HG02852 (cell line): ENCODE measurements around the gene MACROD2.
"Not testable (repeated sequence)": the region's sequence is repeated elsewhere in the genome, so short reads cannot be mapped to it uniquely, and the experiment has no call there.

Experiments
- ATAC-seq: cut with Tn5 transposase; IDR thresholded peaks from one replicate; pipeline ENCODE4 v1.9.1; 2021; ENCODE audit warnings: mild to moderate bottlenecking, moderate library complexity; ENCODE audit not compliant: unreplicated experiment

MACROD2 gene

GRCh38 chr20:14963262-14963663 is 967.9 kb downstream of the MACROD2 start:
- ATAC-seq = no peak

- no peak for ATAC-seq
Measured at GRCh38 chr20:14966203-14966602, 970.9 kb downstream of the MACROD2 start.

GRCh38 chr20:14966808-14967207 is 971.5 kb downstream of the MACROD2 start:
- ATAC-seq = no peak

GRCh38 chr20:14972256-14972655 is 976.9 kb downstream of the MACROD2 start:
- no peak for ATAC-seq

GRCh38 chr20:14972690-14973089 is 977.4 kb downstream of the MACROD2 start:
- ATAC-seq = no peak

GRCh38 chr20:14979453-14979986 is 984.2 kb downstream of the MACROD2 start:
- ATAC-seq = no peak

GRCh38 chr20:14981486-14981885 is 986.2 kb downstream of the MACROD2 start:
- not testable (repeated sequence) for ATAC-seq

GRCh38 chr20:14982324-14982723 is 987.0 kb downstream of the MACROD2 start:
- not testable (repeated sequence) for ATAC-seq

GRCh38 chr20:14984305-14984704 is 989.0 kb downstream of the MACROD2 start:
- no peak for ATAC-seq

GRCh38 chr20:14984768-14985622 is 989.7 kb downstream of the MACROD2 start:
- no peak for ATAC-seq

GRCh38 chr20:14986026-14986655 is 990.8 kb downstream of the MACROD2 start:
- ATAC-seq = no peak

- ATAC-seq = no peak
Measured at GRCh38 chr20:14986656-14987055, 991.3 kb downstream of the MACROD2 start.

- ATAC-seq = no peak
Measured at GRCh38 chr20:14989535-14990290, 994.4 kb downstream of the MACROD2 start.

- ATAC-seq = no peak
Measured at GRCh38 chr20:14991023-14991422, 995.7 kb downstream of the MACROD2 start.

- ATAC-seq = no peak
Measured at GRCh38 chr20:14992153-14992552, 996.8 kb downstream of the MACROD2 start.

- no peak for ATAC-seq
Measured at GRCh38 chr20:14992961-14993360, 997.6 kb downstream of the MACROD2 start.

- ATAC-seq = no peak
Measured at GRCh38 chr20:14996883-14997672, 1001.8 kb downstream of the MACROD2 start.

- no peak for ATAC-seq
Measured at GRCh38 chr20:14997791-14998190, 1002.5 kb downstream of the MACROD2 start.

- ATAC-seq = no peak
Measured at GRCh38 chr20:15005300-15005986, 1010.1 kb downstream of the MACROD2 start.

- ATAC-seq = no peak
Measured at GRCh38 chr20:15011631-15012030, 1016.3 kb downstream of the MACROD2 start.
